ENCODE results near the gene SLC7A5. TPM values are rescaled to one million over a fixed set of nuclear protein-coding genes. Genes with fewer than 3 reads are reported as not detected.
A peak's percentile ranks its signal among the peaks of the same experiment; 100 is the strongest.

SLC7A5 gene
- total RNA-seq, 6 donors from 2014 or later: 4.7 to 20.4 (median 8.5) TPM

GRCh38 chr16:87835882-87836331 lies 33.4 kb downstream of the SLC7A5 start:
- ATAC-seq (ENCODE audit: low FRiP score in 2 of 2) (no peak), DNase-seq (peak in 1 of 2 donors; percentile 75)
- H3K27me3 ChIP-seq: no peaks in the 10 kb centered on the region
- H3K4me1 ChIP-seq: peaks cover 0 to 4% (median 0%) of the 10 kb centered on the region in 4 donors
- TF ChIP-seq POLR2AphosphoS5 (IDR thresholded peaks at IDR 0.05) (no peak), POLR2A (IDR thresholded peaks at IDR 0.05) (no peak), EP300 (IDR thresholded peaks at IDR 0.05) (no peak)
- TF ChIP-seq, protein P1, sequence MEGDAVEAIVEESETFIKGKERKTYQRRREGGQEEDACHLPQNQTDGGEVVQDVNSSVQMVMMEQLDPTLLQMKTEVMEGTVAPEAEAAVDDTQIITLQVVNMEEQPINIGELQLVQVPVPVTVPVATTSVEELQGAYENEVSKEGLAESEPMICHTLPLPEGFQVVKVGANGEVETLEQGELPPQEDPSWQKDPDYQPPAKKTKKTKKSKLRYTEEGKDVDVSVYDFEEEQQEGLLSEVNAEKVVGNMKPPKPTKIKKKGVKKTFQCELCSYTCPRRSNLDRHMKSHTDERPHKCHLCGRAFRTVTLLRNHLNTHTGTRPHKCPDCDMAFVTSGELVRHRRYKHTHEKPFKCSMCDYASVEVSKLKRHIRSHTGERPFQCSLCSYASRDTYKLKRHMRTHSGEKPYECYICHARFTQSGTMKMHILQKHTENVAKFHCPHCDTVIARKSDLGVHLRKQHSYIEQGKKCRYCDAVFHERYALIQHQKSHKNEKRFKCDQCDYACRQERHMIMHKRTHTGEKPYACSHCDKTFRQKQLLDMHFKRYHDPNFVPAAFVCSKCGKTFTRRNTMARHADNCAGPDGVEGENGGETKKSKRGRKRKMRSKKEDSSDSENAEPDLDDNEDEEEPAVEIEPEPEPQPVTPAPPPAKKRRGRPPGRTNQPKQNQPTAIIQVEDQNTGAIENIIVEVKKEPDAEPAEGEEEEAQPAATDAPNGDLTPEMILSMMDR (IDR thresholded peaks at IDR 0.05): no peak
- no peaks in the 10 kb centered on the region for H3K9me3 ChIP-seq
- 92 to 94% methylated on average over 6 to 19 of the region's 20 CpGs for WGBS, 2 donors
- H3K36me3 ChIP-seq: peaks cover 0 to 23% (median 9%) of the 10 kb centered on the region in 4 donors
- H3K4me3 ChIP-seq: no peak overlapping the region
- H3K27ac ChIP-seq: no peak overlapping the region

GRCh38 chr16:87834668-87835473 lies 34.4 kb downstream of the SLC7A5 start:
- DNase-seq (peak in 1 of 2 donors; percentile 66), ATAC-seq (ENCODE audit: low FRiP score in 2 of 2) (no peak)
- Histone ChIP-seq H3K9me3 (no peaks in the 10 kb centered on the region), H3K4me3 (no peak overlapping the region), H3K27me3 (no peaks in the 10 kb centered on the region), H3K27ac (no peak overlapping the region), H3K4me1 (peaks cover 0 to 4% (median 0%) of the 10 kb centered on the region in 4 donors), H3K36me3 (peaks cover 0 to 23% (median 9%) of the 10 kb centered on the region in 4 donors)
- TF ChIP-seq POLR2AphosphoS5 (IDR thresholded peaks at IDR 0.05): no peak
- no peak for TF ChIP-seq POLR2A (IDR thresholded peaks at IDR 0.05)
- TF ChIP-seq, protein P1 (IDR thresholded peaks at IDR 0.05): no peak
- TF ChIP-seq EP300 (IDR thresholded peaks at IDR 0.05): no peak
- 60 to 78% methylated on average over 1 to 21 of the region's 24 CpGs for WGBS, 2 donors

DNA sequence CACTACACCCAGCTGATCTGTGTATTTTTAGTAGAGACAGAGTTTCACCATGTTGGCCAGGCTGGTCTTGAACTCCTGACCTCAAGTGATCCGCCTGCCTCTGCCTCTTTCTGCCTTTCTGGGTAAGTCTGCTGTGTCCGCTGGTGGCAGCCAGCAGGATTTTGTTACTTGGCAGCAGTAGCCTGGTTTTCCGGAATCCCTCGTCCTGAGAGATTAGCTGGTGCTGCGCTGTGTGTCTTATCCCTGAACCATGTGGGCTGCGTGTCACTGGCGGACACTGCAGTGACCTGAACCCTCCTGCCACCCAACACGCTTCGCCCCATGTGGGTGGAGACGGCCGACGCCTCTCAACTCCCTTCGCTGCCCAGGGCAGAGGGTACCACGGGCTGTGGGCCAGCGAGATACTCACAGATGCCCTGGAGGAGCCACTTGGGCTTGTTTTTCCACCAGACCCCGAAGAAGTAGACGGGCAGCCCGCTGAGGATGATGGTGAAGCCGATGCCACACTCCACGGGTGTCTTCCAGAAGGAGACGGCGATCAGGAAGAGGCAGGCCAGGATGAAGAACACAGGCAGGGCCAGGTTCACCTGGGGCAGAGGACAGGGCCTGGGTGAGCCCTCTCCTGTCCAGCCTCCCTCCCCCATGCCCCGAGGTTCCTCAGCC lies 35.2 kb downstream of the SLC7A5 start:
- Histone ChIP-seq H3K9me3 (no peaks in the 10 kb centered on the region), H3K27ac (no peak overlapping the region), H3K4me1 (peaks cover 0 to 4% (median 0%) of the 10 kb centered on the region in 4 donors), H3K36me3 (peaks cover 0 to 19% (median 6%) of the 10 kb centered on the region in 4 donors), H3K4me3 (no peak overlapping the region), H3K27me3 (no peaks in the 10 kb centered on the region)
- no peak for ATAC-seq (ENCODE audit: low FRiP score in 2 of 2)
- TF ChIP-seq, protein P1 (IDR thresholded peaks at IDR 0.05): no peak
- TF ChIP-seq POLR2A (IDR thresholded peaks at IDR 0.05): no peak
- no peak for TF ChIP-seq EP300 (IDR thresholded peaks at IDR 0.05)
- no peak for TF ChIP-seq POLR2AphosphoS5 (IDR thresholded peaks at IDR 0.05)
- peak in 1 of 2 donors; percentile 55 for DNase-seq
- WGBS, 2 donors: 84 to 88% methylated on average over 15 to 22 of the region's 23 CpGs

DNA sequence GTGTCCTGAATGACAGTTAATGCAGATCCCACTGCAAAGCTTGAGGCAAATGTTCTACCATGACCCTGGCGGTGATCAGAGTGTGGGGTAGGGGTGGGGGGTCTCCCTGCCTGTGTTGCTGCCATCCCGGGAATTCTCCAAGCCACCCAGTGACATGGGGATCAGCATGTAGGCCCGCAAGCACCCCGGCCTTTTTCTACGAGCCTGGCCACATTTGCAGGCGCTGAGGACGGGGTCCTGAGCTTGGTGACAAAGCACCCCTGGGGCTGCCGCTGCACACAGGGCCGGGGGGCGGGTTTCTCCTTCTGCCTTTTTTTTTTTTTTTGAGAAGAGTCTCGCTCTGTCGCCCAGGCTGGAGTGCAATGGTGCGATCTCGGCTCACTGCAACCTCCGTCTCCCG lies 35.8 kb downstream of the SLC7A5 start:
- no peak for ATAC-seq (ENCODE audit: low FRiP score in 2 of 2)
- peaks cover 0 to 18% (median 4%) of the 10 kb centered on the region in 4 donors for H3K36me3 ChIP-seq

More for the DNA sequence above, 35.8 kb downstream of the SLC7A5 start:
- DNase-seq: peak in 1 of 2 donors; percentile 37
- Histone ChIP-seq H3K27me3 (no peaks in the 10 kb centered on the region), H3K27ac (no peak overlapping the region), H3K4me1 (peaks cover 0 to 4% (median 0%) of the 10 kb centered on the region in 4 donors), H3K4me3 (no peak overlapping the region), H3K9me3 (no peaks in the 10 kb centered on the region)
- WGBS, 2 donors: 92 to 97% methylated on average over 15 to 16 of the region's 16 CpGs
- TF ChIP-seq EP300 (IDR thresholded peaks at IDR 0.05) (no peak), POLR2AphosphoS5 (IDR thresholded peaks at IDR 0.05) (no peak)
